IMR-90 (cell line): Measurements from ENCODE around the gene TTYH3. TPM values are rescaled to one million over a fixed set of nuclear protein-coding genes. Genes with fewer than 3 reads are reported as not detected.

Source experiments
- ATAC-seq: fragments of 200-7000 bp; cut with Tn5 transposase; 2 replicates; pipeline ENCODE4 v1.9.1; 2020; ENCODE audit warnings: low read depth, mild to moderate bottlenecking, moderate library complexity
- BruUV-seq: library from RNA; stranded (reverse); fragments of 400-500 nt; replicated peaks from 2 replicates; lab custom pipeline; 2021; lab: Mats Ljungman, UMichigan
- CTCF ChIA-PET: fragments of 300-600 bp; formaldehyde crosslinking; extraction: SDS; loops from one replicate; lab custom pipeline; 2021; ENCODE audit warnings: antibody characterized with exemption; lab: Yijun Ruan, JAX
- POLR2A ChIA-PET: fragments of 300-600 bp; sonication (Branson Sonifier 250); formaldehyde crosslinking; loops from one replicate; lab custom pipeline; 2022; ENCODE audit warnings: antibody characterized with exemption; ENCODE audit not compliant: unreplicated experiment; lab: Charles Lee
- DNase-seq: peaks from one replicate; pipeline ENCODE4 v3.0.0; 2013
- H2AFZ ChIP-seq: replicated peaks from 2 replicates; pipeline ENCODE3; 2013; ENCODE audit warnings: low read length, mild to moderate bottlenecking; ENCODE audit not compliant: poor library complexity
- H2AK5ac ChIP-seq: 2 replicates; pipeline ENCODE4 v1.6.1; 2013; ENCODE audit warnings: low read depth, low read length, inconsistent platforms
- H2AK9ac ChIP-seq: replicated peaks from 2 replicates; pipeline ENCODE3; 2013; ENCODE audit warnings: mild to moderate bottlenecking, low read depth, low read length, moderate library complexity; ENCODE audit not compliant: poor library complexity
- H2BK120ac ChIP-seq: 2 replicates; pipeline ENCODE4 v1.6.1; 2013; ENCODE audit warnings: low read depth, low read length, inconsistent platforms
- H2BK15ac ChIP-seq: 3 replicates; pipeline ENCODE4 v1.6.1; 2013; ENCODE audit warnings: low read depth, low read length, inconsistent platforms
- H2BK20ac ChIP-seq: 2 replicates; pipeline ENCODE4 v1.6.1; 2013; ENCODE audit warnings: low read depth, mild to moderate bottlenecking, inconsistent platforms, low read length, moderate library complexity
- H2BK5ac ChIP-seq: 2 replicates; pipeline ENCODE4 v1.6.1; 2013; ENCODE audit warnings: mild to moderate bottlenecking, low read depth, low read length, inconsistent platforms; ENCODE audit not compliant: poor library complexity, severe bottlenecking
- H3K14ac ChIP-seq: replicated peaks from 2 replicates; pipeline ENCODE4 v1.6.1; 2013; ENCODE audit warnings: low read depth, low read length, inconsistent platforms
- H3K18ac ChIP-seq: 2 replicates; pipeline ENCODE4 v1.6.1; 2013; ENCODE audit warnings: low read depth, low read length, control low read depth
- H3K23ac ChIP-seq: 2 replicates; pipeline ENCODE4 v1.6.1; 2013; ENCODE audit warnings: low read depth, low read length, inconsistent platforms
- H3K27ac ChIP-seq: 2 replicates; pipeline ENCODE4 v1.5.1; 2013; ENCODE audit warnings: mild to moderate bottlenecking, control low read depth, low read length; ENCODE audit not compliant: insufficient read depth
- H3K27me3 ChIP-seq: 2 replicates; pipeline ENCODE4 v1.6.1; 2013; ENCODE audit warnings: low read length; ENCODE audit not compliant: control insufficient read depth, insufficient read depth
- H3K36me3 ChIP-seq: 2 replicates; pipeline ENCODE4 v1.6.1; 2013; ENCODE audit warnings: low read length, mixed read lengths; ENCODE audit not compliant: control insufficient read depth, insufficient read depth
- H3K4ac ChIP-seq: 2 replicates; pipeline ENCODE4 v1.6.1; 2013; ENCODE audit warnings: low read depth, low read length, inconsistent platforms
- H3K4me1 ChIP-seq: 2 replicates; pipeline ENCODE4 v1.6.1; 2013; ENCODE audit warnings: low read length, mixed read lengths; ENCODE audit not compliant: control insufficient read depth, insufficient read depth
- H3K4me2 ChIP-seq: 2 replicates; pipeline ENCODE4 v1.6.1; 2013; ENCODE audit warnings: low read depth, mild to moderate bottlenecking, control low read depth, low read length, moderate library complexity
- H3K4me3 ChIP-seq: 2 replicates; pipeline ENCODE4 v1.5.1; 2013; ENCODE audit warnings: low read depth, mild to moderate bottlenecking, control low read depth, low read length, moderate library complexity; ENCODE audit not compliant: insufficient read depth
- H3K56ac ChIP-seq: 2 replicates; pipeline ENCODE4 v1.6.1; 2013; ENCODE audit warnings: low read length, inconsistent platforms; ENCODE audit not compliant: insufficient read depth; ENCODE audit errors: extremely low read depth
- H3K79me1 ChIP-seq, 2 experiments: 2 replicates each; pipeline ENCODE4 v1.6.1; 2013; ENCODE audit warnings: low read length in 2 of 2, inconsistent platforms in 1 of 2, low read depth in 1 of 2
- H3K9ac ChIP-seq: 2 replicates; pipeline ENCODE4 v1.6.1; 2013; ENCODE audit warnings: low read depth, low read length, control low read depth
- H3K9me1 ChIP-seq: 2 replicates; pipeline ENCODE4 v1.6.1; 2013; ENCODE audit warnings: low read length, inconsistent platforms; ENCODE audit not compliant: insufficient read depth
- H3K9me3 ChIP-seq: 2 replicates; pipeline ENCODE4 v1.6.1; 2013; ENCODE audit warnings: low read length; ENCODE audit not compliant: control insufficient read depth, insufficient read depth
- H4K20me1 ChIP-seq: 2 replicates; pipeline ENCODE4 v1.6.1; 2013; ENCODE audit warnings: low read length, inconsistent platforms; ENCODE audit not compliant: insufficient read depth
- H4K5ac ChIP-seq: 2 replicates; pipeline ENCODE4 v1.6.1; 2013; ENCODE audit warnings: mild to moderate bottlenecking, low read depth, low read length, control low read depth
- H4K8ac ChIP-seq, 2 experiments: 2 replicates each; pipeline ENCODE4 v1.6.1; 2013; ENCODE audit warnings: low read depth in 2 of 2, low read length in 2 of 2, control low read depth in 1 of 2, inconsistent platforms in 1 of 2
- H4K91ac ChIP-seq: 2 replicates; pipeline ENCODE4 v1.6.1; 2013; ENCODE audit warnings: low read depth, low read length, inconsistent platforms; ENCODE audit not compliant: insufficient read depth
- BHLHE40 ChIP-seq: fragments of 150-350 bp; IDR thresholded peaks from 2 replicates; pipeline ENCODE4 v1.6.1; 2016; ENCODE audit warnings: mild to moderate bottlenecking, low read depth, low read length
- CEBPB ChIP-seq: IDR thresholded peaks from 2 replicates; pipeline ENCODE4 v1.6.1; 2012; ENCODE audit warnings: low read depth, low read length, improper control_type of control experiment
- CHD1 ChIP-seq: IDR thresholded peaks from 2 replicates; pipeline ENCODE4 v1.6.1; 2012; ENCODE audit warnings: low read depth, low read length, improper control_type of control experiment
- ELK1 ChIP-seq: fragments of 150-350 bp; IDR thresholded peaks from 2 replicates; pipeline ENCODE4 v1.6.1; 2016; ENCODE audit warnings: low read depth, mild to moderate bottlenecking, low read length, moderate library complexity, borderline replicate concordance
- FOS ChIP-seq: fragments of 150-350 bp; IDR thresholded peaks from 2 replicates; pipeline ENCODE4 v1.6.1; 2016; ENCODE audit warnings: low read depth, low read length
- MAFK ChIP-seq: IDR thresholded peaks from 2 replicates; pipeline ENCODE4 v1.6.1; 2012; ENCODE audit warnings: low read depth, low read length, improper control_type of control experiment
- MAZ ChIP-seq: IDR thresholded peaks from 2 replicates; pipeline ENCODE4 v1.6.1; 2012; ENCODE audit warnings: low read depth, mild to moderate bottlenecking, low read length, improper control_type of control experiment, moderate library complexity, borderline replicate concordance
- MXI1 ChIP-seq: IDR thresholded peaks from 2 replicates; pipeline ENCODE4 v1.6.1; 2012; ENCODE audit warnings: low read depth, mild to moderate bottlenecking, low read length, moderate library complexity, borderline replicate concordance
- NFE2L2 ChIP-seq: fragments of 150-350 bp; IDR thresholded peaks from 2 replicates; pipeline ENCODE4 v1.6.1; 2016; ENCODE audit warnings: low read depth, mild to moderate bottlenecking, low read length
- RAD21 ChIP-seq: IDR thresholded peaks from 2 replicates; pipeline ENCODE4 v1.6.1; 2012; ENCODE audit warnings: low read length, improper control_type of control experiment
- RCOR1 ChIP-seq: IDR thresholded peaks from 2 replicates; pipeline ENCODE4 v1.6.1; 2012; ENCODE audit warnings: mild to moderate bottlenecking, low read length, improper control_type of control experiment; ENCODE audit not compliant: insufficient replicate concordance
- RFX5 ChIP-seq: IDR thresholded peaks from 2 replicates; pipeline ENCODE4 v1.8.0; 2012; ENCODE audit warnings: low read depth, mild to moderate bottlenecking, low read length, moderate library complexity
- SMC3 ChIP-seq: fragments of 150-350 bp; IDR thresholded peaks from 2 replicates; pipeline ENCODE4 v1.6.1; 2016; ENCODE audit warnings: low read depth, mild to moderate bottlenecking, antibody characterized with exemption, low read length, moderate library complexity
- WGBS, 2 experiments: methylation state at CpG; one replicate each; pipeline versions ENCODE4 v1.1.5 to v1.1.7; 2013; ENCODE audit warnings: missing lambda C conversion rate in 2 of 2; ENCODE audit not compliant: insufficient read length in 1 of 2; ENCODE audit errors: extremely low coverage in 2 of 2; 5-methylcytosine and 5-hydroxymethylcytosine counted together
- dilution Hi-C: fragments of 300-500 bp; cut with HindIII; formaldehyde crosslinking; loops from one replicate; pipeline ENCODE4 v1.14.3; 2018; ENCODE audit warnings: low sequenced_read_pairs; ENCODE audit not compliant: unreplicated experiment
- in situ Hi-C: fragments of 300-500 bp; cut with MboI; formaldehyde crosslinking; loops from 3 replicates; pipeline ENCODE4 v1.14.3; 2019; ENCODE audit warnings: low sequenced_read_pairs, inconsistent platforms, mixed read lengths
- intact Hi-C: fragments of 100-400 bp; cut with micrococcal nuclease; formaldehyde crosslinking; loops from 2 replicates; pipeline ENCODE4 v1.10.0; 2022
- polyA plus RNA-seq, 3 experiments: library from polyadenylated mRNA; depleted of rRNA; stranded (reverse); fragments of >200 nt; gene quantifications; 2 replicates each; pipeline ENCODE4 v1.2.3, GENCODE V29; 2012; ENCODE audit warnings: low replicate concordance in 1 of 3
- total RNA-seq: library from RNA; depleted of rRNA; stranded (reverse); fragments of >200 nt; gene quantifications from 2 replicates; pipeline ENCODE4 v1.2.3, GENCODE V29; 2012
- TF ChIP-seq, protein P1 (sequence below): fragments of 150-350 bp; IDR thresholded peaks from 2 replicates; pipeline ENCODE4 v1.6.1; 2017; ENCODE audit warnings: mild to moderate bottlenecking, antibody characterized with exemption, low read length, low read depth
- TF ChIP-seq, protein P2 (sequence below): conservative IDR thresholded peaks from 2 replicates; pipeline ENCODE4 v1.5.1; 2012; ENCODE audit warnings: mild to moderate bottlenecking, low read depth, low read length, improper control_type of control experiment

Gene TTYH3
- total and polyA plus RNA-seq, 2 of the 4 experiments (the other 2 are of a cell fraction): 5.6 to 82.6 TPM

GRCh38 chr7:2710901-2711551 is 79.2 kb downstream of the TTYH3 start:
- 0% methylated on average over 1 of the region's 4 CpGs; no CpG with 5 or more reads in 1 of the 2 experiments for WGBS, 2 experiments
- TF ChIP-seq RFX5: no peak
- no peak for TF ChIP-seq NFE2L2
- no peak for TF ChIP-seq RCOR1
- TF ChIP-seq MAZ: no peak
- no peak for TF ChIP-seq MAFK
- TF ChIP-seq FOS: no peak
- TF ChIP-seq, protein P1, sequence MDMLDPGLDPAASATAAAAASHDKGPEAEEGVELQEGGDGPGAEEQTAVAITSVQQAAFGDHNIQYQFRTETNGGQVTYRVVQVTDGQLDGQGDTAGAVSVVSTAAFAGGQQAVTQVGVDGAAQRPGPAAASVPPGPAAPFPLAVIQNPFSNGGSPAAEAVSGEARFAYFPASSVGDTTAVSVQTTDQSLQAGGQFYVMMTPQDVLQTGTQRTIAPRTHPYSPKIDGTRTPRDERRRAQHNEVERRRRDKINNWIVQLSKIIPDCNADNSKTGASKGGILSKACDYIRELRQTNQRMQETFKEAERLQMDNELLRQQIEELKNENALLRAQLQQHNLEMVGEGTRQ: no peak
- no peak for TF ChIP-seq BHLHE40
- TF ChIP-seq SMC3: no peak
- TF ChIP-seq CHD1: no peak
- TF ChIP-seq MXI1: no peak
- TF ChIP-seq CEBPB: no peak
- no peak for TF ChIP-seq RAD21
- TF ChIP-seq, protein P2, sequence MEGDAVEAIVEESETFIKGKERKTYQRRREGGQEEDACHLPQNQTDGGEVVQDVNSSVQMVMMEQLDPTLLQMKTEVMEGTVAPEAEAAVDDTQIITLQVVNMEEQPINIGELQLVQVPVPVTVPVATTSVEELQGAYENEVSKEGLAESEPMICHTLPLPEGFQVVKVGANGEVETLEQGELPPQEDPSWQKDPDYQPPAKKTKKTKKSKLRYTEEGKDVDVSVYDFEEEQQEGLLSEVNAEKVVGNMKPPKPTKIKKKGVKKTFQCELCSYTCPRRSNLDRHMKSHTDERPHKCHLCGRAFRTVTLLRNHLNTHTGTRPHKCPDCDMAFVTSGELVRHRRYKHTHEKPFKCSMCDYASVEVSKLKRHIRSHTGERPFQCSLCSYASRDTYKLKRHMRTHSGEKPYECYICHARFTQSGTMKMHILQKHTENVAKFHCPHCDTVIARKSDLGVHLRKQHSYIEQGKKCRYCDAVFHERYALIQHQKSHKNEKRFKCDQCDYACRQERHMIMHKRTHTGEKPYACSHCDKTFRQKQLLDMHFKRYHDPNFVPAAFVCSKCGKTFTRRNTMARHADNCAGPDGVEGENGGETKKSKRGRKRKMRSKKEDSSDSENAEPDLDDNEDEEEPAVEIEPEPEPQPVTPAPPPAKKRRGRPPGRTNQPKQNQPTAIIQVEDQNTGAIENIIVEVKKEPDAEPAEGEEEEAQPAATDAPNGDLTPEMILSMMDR: no peak
- no peak for TF ChIP-seq ELK1

More at GRCh38 chr7:2710901-2711551, 79.2 kb downstream of the TTYH3 start:
- intact Hi-C loops (no loop called here), dilution Hi-C loops (no loop called here), in situ Hi-C loops (no loop called here)
- Histone ChIP-seq H2AFZ (no peak overlapping the region), H3K18ac (no peak overlapping the region), H2AK9ac (no peak overlapping the region), H4K8ac (no peak overlapping the region), H3K36me3 (peaks cover 5% of the 10 kb centered on the region), H2BK20ac (no peak overlapping the region), H3K56ac (no peak overlapping the region), H2BK120ac (no peak overlapping the region), H3K9me3 (peaks cover 4% of the 10 kb centered on the region; the same call in 1 of the 2 replicates), H3K4me3 (no peak overlapping the region), H2AK5ac (no peak overlapping the region), H3K4me1 (peaks cover under 1% of the 10 kb centered on the region; the same call in 1 of the 2 replicates), H3K4ac (no peak overlapping the region), H2BK15ac (no peak overlapping the region), H3K9ac (no peak overlapping the region), H4K91ac (no peak overlapping the region), H3K14ac (no peak overlapping the region), H3K23ac (no peak overlapping the region), H4K5ac (no peak overlapping the region), H3K27me3 (no peaks in the 10 kb centered on the region), H3K79me1 (peaks cover 0 to 2% of the 10 kb centered on the region in 2 experiments; a peak in 2 of 4 replicates), H2BK5ac (no peak overlapping the region), H3K9me1 (peaks cover 5% of the 10 kb centered on the region; the same call in 1 of the 2 replicates), H4K20me1 (no peaks in the 10 kb centered on the region; the same call in 1 of the 2 replicates), H3K4me2 (no peak overlapping the region), H3K27ac (no peak overlapping the region)
- peak; percentile 32 for DNase-seq
- no TSS peak for BruUV-seq
- CTCF ChIA-PET: interaction anchor here (1.2 kb wide), 1 partner anchor 21 kb away, joined by 3 read pairs; no protein-coding TSS in a partner anchor
- ATAC-seq: no peak
- POLR2A ChIA-PET: no interaction called here
